ENCODE measurements around the gene SLC36A1.
"Not testable (repeated sequence)": the region's sequence is repeated elsewhere in the genome, so short reads cannot be mapped to it uniquely, and the experiment has no call there.

SLC36A1 gene

DNA sequence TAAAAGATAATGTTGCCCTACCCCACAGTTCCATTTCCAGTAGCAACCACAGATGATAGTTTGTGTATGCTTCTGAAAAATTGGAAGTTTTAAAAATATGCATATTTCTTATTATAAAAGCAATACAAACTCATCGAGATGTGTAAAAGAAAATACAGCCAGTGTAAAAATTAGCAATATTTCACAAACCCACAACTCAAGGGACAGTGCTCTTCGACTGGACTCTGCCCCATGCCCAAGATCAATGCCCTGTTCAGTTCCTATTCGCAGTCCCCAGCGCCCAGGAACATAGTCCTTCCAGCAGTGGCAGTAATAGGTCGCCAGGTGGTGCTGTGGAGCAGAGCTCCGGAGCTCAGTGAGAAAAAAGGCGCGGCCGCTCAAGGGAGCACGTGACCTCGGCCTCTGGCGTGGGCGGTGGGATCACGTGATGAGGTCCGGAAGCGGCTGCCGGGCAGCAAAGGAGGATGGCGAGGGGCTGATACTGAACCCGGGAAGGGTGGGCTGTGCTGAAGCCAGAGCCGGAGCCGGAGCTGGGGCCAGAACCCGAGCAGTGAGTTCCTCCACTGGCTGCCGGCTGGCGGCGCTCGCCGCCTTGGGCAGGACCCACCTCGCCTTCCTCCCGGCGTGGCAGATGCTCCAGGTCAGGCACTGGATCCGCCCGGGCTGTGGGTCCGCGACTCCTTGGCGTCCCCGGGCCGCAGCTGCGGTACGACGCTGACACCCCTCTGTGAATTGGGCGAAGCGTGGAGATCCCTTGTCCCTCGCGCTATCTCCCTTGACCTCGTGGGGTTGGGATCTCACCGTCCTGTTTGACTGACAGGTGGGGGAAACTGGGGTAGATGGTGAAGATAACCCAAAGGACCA lies at the start of gene SLC36A1:
SLC36A1 (plus strand) TSS at position 430 of the 864 bp plus-strand sequence. CDS start 11,190 bp downstream, outside the sequence.
- DNase-seq (ENCODE audit: low spot score), result peak; percentile 95

DNA sequence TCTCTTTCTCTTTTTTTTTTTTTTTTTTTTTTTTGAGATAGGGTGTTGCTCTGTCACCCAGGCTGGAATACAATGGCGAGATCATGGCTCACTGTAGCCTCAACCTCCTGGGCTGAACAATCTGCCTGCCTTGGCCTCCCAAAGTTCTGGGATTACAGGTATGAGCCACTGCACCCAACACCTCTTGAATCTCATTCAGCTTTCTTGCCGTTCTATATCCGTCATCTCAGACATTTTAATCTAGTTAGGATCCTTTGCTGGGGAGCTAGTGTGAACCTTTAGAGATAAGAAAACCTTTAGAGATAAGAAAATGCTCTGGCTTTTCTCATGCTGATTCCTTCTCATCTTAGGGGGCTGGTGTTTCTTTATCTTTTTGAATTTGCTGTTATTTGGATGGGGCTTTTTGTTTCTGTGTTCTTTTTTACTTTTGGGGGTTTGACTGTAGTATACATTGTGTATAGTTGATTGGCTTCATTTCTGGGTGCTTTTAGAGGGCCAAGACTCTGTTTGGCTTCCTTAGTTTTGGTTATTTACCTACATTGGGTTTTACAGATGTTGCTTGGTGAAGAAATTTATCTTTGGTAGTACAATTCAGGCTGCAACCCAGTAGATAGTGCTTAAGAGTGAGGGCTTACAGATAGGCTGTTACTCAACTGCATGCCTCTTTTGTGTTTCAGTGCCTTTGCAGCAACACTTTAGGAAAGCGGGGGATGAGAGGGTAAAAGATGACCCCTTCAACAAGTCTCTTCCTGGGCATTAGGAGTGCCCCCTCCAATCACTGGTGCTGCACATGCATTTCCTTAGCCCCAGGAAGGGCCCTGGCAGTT lies 41.9 kb upstream of the SLC36A1 start:
- DNase-seq (ENCODE audit: low spot score), result no peak

DNA sequence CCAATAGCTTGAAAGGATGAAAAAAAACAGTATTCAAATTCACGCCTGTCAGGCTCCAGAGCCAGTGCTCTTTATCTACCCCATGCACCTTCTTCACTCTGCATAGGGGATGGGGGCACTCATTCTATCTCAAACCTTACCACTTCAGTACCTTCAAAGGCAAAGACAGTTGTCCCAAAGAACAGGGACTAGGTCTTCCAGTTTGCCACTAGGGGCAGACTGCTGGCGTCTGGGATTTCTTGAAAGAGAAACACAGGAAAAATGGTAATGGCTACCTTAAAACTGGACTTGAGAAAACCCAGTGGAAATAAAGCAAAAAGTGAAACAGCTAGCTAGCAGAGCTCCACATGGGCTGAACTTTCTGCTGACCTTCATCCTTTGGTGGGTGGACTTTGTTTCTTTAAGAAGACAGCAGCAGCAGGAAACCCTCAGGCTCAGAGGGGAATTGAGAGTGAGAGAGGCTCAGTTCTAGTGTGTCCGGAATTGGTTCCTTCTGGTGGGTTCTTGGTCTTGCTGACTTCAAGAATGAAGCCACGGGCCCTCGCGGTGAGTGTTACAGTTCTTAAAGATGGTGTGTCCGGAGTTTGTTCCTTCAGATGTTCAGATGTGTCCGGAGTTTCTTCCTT lies 41.0 kb upstream of the SLC36A1 start:
- no peak for DNase-seq (ENCODE audit: low spot score)

DNA sequence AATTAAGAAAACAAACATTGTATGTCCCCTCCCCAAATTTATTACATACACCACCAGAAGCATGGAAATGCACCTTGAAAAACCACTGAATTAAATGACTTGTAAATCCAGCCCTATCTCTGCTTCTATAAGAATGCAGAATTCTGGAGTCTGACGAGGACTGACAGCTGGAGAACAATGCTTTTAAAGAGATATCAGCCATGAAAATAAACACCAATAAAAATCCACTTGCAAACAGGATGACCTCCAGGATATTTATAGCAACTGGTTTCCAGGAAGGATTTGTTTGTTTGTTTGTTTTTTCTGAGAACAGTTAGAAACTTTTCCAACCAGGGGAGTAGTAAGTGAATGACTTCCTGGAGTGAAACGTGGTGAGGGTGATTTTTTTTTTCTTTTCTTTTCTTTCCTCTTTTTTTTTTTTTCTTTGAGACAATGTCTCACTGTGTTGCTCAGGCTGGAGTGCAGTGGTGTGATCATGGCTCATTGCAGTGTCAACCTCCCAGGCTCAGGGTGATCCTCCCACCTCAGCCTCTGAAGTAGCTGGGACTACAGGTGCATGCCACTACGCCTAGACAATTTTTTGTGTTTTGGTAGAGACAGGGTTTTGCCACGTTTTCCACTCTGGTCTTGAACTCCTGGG lies 38.7 kb upstream of the SLC36A1 start:
- no peak for DNase-seq (ENCODE audit: low spot score)

DNA sequence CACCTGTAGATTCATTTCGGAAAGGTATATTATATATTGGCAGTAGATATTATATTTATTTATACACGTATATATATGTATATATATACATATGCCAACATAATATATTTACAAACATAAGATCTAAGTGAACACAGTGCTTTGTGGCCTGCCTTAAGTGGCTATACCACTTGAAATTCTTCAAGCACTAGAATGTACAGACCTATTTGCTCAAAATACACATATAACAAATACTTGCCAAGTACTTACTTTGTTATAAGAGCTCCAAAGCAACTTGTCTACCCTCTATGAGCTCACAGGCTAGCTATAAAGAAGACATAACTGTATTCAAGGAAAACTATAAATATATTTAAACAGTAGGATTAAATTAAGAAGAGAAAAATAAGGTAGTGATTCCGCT lies 33.6 kb upstream of the SLC36A1 start:
- DNase-seq (ENCODE audit: low spot score), result no peak

DNA sequence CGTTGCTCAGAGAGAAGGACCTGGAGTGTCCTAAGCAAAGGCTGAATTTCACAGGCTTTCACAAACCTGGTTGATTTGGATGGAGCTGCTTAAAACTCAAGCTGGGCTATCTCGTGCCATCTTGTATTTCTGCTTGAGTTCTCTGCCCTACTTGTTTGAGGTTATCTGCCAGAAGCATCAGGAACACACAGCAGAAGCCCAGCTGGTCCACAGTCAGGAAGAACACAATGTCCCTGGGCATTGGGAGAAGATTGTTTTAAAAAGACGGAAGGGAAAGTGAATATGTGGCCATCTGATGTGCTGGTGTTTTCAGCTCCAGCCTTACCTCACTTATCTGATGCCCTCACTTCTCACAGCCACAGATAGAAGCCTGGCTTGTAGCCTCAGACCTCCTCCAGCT lies 32.9 kb upstream of the SLC36A1 start:
- no peak for DNase-seq (ENCODE audit: low spot score)

DNA sequence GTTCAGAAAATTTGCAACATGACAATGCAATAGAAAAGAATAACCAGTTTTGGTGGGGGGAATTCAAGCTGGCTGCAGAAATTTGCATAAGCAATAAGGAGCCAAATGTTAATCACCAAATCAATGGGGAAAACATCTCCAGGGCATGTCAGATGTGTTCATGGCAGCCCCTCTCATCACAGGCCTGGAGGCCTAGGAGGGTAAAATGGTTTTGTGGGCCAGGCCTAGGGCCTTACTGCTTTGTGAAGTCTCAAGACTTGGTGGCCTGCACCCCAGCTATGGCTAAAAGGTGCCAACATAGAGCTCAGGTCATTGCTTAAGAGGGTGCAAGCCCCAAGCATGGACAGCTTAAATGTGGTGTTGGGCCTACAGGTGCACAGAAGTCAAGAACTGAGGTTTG lies 29.7 kb upstream of the SLC36A1 start:
- DNase-seq (ENCODE audit: low spot score), result no peak

DNA sequence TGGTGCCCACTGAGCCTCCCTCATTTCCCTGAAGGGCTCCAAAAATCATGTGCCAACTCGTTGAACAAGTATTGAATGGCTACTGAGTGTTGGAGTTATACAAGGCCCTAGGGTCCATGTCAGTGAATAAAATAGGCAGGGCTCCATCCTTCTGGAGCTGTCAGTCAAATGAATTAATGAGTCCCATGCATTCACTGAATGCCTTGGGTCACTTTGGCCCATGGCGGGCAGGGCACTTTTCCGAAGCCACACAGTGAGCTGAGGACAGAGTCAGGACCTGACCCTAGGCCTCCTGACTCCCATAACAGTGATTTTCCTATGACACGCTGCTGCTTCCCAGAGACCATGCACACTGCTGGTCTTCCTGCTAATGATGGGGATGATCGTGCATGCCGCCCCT lies 27.3 kb upstream of the SLC36A1 start:
- DNase-seq (ENCODE audit: low spot score), result no peak

DNA sequence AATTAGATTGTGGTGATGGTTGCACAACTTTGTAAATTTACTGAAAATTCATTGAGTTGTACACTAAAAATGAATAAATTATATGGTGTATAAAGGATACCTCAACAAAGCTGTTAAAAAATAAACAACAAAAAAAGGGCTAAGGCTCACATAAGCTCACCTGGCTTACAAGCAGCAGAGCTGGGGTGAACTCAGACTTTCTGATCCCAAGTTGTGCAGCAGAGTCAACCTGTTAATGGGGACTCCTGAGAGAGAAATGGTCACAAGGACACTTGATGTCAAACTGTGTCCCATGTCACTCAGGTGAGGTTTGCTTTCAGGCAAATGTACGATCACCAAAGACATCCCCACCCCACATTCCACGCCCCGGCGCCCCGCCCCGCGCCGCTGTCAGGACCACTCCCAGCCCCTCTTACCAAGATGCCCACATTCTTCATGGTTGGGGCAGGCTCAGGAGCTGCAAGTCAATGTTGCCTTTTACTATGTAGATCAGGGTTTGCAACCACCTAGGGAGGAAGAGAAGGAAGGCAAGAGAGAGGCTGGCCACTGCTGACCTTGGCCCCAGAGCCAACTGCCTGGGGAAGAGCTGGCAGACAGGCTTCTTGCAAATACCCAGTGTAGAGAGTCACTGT lies 22.4 kb upstream of the SLC36A1 start:
- no peak for DNase-seq (ENCODE audit: low spot score)

DNA sequence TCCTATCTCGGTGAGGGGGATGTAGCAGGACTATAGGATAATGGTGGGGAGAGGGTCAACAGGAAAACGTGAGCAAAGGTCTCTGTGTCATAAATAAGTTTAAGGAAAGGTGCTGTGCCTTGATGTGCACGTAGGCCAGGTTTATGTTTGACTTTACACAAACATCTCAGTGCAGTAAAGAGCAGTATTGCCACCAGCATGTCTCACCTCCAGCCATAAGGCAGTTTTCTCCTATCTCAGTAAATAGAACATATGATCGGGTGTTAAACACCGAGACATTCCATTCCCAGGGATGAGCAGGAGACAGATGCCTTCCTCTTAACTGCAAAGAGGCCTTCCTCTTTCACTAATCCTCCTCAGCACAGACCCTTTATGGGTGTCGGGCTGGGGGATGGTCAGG lies 21.1 kb upstream of the SLC36A1 start:
- DNase-seq (ENCODE audit: low spot score), result not testable (repeated sequence)

DNA sequence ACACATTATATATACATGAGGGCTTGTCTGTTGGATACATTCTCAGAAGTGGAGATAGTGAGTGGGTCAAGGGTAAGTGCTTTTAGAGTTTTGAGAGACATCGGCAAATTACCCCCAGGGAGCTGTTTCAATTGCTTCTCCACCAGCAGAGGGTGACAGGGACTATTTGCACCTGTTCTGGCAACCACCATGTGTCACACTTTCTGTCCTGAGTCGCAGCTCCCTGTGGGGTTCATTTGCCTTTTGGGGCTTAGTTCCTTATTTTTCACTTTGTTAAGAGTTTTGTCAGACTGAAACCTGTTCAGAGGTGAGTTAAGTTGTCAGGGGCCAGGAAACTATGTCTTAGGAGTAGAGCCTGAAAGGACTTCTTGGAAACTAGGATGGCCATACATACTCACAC lies 20.1 kb upstream of the SLC36A1 start:
- no peak for DNase-seq (ENCODE audit: low spot score)

DNA sequence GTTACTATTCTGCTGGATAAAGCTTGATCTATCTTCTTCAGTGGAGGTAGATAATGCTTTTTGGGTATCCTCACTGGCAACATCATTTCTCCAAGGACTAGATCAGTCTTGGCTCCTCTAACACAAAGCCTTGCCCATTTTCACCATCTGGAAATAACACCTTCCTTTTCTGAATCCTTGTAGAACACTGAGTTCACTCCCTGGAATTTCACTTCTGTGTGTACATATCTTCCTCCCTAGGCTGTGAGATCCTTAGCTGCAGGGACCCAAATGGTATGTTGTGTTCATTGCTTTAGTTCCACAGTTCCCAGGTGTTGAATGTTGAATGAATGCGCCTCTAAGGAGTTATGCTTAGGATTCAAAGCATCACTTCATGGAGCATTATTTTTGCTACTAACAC lies 16.7 kb upstream of the SLC36A1 start:
- DNase-seq (ENCODE audit: low spot score), result no peak

DNA sequence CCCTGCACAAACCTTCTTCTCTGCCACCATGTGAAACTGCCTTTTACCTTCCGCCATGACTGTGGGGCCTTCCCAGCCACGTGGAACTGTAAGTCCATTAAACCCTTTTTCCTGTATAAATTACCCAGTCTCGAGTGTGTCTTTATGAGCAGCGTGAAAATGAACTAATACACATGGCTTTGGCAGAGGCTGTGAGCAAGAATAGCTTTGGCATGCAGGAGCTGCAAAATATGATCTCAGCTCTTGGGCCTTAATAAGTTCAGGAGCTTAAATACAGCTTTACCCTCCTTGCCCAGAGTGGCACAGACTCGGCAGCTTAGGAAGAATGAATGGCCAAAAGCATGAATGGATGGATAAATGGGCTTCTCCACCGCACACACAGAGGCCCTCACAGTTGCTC lies 15.7 kb upstream of the SLC36A1 start:
- DNase-seq (ENCODE audit: low spot score), result no peak

DNA sequence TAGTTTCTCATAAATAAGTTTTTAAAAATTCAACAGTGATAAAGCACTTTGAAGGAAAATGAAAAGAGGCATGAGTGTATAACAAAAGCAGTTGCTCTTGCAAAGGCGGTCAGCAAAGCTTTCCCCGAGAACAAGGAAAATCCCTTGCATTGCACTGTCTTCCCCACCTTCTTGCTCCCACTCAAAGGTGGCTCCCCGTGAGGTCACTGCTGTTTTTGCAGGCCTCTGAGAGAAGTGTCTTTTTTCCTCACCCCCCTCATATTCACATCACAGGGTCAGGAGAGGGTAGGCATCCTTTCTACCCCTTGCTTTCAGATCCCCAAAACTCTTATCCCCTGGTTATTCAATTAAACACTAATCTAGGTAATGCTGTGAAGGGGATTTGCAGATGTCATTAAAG lies 15.2 kb upstream of the SLC36A1 start:
- DNase-seq (ENCODE audit: low spot score), result no peak

DNA sequence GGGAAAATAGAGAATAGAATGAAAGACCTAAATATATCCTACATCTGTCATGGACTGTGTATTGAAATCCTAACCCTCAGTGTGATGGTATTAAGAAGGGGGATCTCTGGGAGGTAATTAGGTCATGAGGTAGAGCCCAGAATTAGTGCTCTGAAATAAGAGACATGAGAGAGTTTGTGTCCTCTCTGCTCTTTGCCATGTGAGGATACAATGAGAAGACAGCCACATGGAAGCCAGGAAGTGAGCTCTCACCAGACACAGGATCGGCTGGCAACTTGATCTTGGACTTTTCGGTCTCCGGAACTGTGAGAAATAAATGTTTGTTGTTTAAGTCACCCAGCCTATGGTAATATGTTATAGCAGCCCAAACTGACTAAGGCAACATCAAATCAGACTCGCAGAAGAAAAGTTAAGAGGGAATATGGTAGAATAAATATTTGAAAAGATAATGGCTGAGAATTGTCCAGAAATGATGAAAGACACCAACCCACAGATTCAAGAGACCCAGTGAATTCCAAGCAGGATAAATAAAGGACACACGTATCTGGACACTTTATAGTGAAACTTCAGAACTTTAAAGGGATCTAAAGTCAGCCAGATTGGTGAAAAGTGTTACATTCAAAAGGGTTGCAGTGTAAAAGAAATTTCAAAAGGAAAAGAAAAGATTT lies 12.7 kb upstream of the SLC36A1 start:
- DNase-seq (ENCODE audit: low spot score), result no peak

DNA sequence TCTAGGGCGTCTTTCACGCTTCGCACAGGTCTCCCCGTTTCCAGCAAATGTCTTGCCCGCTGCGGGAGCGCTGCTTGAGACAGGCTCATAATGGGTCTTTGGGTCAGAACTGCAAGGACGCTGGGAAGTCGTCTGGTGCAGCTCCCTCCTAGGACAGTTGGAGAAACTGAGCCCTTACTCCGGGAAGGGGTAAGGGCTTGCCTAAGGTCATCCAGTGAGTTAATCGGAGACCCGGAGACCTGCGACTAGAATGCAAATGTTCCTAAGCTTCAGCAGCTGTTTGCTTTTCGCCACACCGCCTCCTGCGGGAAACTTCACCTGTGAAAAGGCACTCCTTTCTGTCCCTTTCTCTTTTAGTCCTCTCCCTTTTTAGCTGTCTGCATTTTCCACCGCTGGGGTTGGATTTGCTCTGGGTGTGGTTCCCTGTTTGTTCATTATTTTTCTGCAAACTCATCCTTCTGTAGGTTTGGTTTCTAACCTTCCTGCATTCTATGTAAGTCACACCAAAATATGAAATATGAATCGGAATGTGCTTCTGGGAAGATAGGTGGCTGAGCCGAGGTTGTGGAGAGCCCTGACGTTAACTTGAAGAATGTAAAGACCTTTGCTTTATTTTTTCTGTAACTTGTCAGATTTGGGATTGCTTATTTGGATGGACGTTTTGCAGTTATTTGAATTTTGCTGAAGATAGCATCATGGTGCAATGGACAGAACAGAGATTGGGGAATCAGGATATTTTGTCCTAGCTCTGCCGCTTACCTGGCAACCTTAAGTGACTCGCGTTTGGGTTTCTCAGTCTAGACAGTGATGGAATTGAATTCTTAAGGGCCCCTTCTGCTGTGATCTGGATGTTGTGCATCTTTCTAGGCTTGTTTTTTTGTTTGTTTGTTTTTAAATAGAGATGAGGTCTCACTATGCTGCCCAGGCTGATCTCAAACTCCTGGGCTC lies 909 bp downstream of the SLC36A1 start:
- peak; percentile 35 for DNase-seq (ENCODE audit: low spot score)

DNA sequence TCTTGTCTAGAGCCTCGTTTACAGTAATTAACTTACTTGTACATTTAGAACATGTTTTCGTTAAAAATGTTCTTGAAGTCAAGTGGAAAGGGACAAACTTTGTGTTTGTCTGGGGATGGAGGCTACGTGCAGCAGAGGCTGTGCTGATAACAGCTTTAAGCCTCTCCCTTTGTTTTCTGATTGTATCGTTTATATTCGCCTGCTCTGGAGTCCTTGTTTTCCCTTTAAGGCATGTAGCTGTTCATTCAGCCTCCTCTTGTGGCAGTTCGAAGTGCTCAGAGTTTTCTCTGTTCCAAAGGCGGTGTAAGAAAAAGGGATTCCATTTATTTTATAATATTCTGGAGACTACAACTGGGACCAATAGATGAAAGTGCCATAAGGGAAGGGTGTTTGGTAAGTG lies 1.9 kb downstream of the SLC36A1 start:
- DNase-seq (ENCODE audit: low spot score), result no peak

DNA sequence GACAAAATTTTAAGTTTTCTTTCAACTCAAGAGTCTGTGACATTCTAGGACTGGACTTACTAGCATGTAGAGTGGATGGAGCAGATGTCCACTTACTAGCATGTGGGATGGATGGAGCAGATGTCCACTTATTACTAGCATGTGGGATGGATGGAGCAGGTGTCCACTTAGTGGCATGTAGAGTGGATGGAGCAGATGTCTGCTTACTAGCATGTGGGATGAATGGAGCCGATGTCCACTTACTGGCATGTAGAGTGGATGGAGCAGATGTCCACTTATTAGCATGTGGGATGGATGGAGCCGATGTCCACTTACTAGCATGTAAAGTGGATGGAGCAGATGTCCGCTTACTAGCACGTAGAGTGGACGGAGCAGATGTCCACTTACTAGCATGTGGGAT lies 2.4 kb downstream of the SLC36A1 start:
- no peak for DNase-seq (ENCODE audit: low spot score)

DNA sequence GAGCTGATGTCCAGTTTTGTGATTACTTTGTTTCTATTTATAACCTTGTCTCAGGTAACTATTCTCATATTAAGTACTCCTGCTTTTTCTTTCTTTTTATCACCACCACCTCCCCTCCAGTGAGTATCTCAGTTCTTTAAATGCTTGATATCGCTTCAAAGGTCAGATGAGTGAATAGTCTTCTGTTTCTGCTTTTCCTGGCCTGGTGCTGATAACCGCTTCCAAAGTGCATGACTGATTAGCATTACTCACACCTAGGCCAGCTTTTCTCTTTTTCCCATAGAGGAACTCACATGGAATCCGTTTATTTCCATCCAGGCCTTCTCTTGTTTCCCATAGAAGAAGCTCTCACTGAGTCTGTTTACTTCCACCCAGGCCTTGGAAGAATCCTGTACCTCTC lies 3.2 kb downstream of the SLC36A1 start:
- no peak for DNase-seq (ENCODE audit: low spot score)

Measured in Ammon's horn (tissue), 1 donor.